AG08395 (cell line): Measurements from ENCODE around the gene GTSE1.
A peak's percentile ranks its signal among the peaks of the same experiment; 100 is the strongest.
"Not testable (repeated sequence)": the region's sequence is repeated elsewhere in the genome, so short reads cannot be mapped to it uniquely, and the experiment has no call there.

Experiments
- DNase-seq: peaks from one replicate; pipeline ENCODE4 v3.0.0; 2012; ENCODE audit warnings: mixed read lengths, low spot score

GTSE1 gene, protein sequence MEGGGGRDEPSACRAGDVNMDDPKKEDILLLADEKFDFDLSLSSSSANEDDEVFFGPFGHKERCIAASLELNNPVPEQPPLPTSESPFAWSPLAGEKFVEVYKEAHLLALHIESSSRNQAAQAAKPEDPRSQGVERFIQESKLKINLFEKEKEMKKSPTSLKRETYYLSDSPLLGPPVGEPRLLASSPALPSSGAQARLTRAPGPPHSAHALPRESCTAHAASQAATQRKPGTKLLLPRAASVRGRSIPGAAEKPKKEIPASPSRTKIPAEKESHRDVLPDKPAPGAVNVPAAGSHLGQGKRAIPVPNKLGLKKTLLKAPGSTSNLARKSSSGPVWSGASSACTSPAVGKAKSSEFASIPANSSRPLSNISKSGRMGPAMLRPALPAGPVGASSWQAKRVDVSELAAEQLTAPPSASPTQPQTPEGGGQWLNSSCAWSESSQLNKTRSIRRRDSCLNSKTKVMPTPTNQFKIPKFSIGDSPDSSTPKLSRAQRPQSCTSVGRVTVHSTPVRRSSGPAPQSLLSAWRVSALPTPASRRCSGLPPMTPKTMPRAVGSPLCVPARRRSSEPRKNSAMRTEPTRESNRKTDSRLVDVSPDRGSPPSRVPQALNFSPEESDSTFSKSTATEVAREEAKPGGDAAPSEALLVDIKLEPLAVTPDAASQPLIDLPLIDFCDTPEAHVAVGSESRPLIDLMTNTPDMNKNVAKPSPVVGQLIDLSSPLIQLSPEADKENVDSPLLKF

DNA sequence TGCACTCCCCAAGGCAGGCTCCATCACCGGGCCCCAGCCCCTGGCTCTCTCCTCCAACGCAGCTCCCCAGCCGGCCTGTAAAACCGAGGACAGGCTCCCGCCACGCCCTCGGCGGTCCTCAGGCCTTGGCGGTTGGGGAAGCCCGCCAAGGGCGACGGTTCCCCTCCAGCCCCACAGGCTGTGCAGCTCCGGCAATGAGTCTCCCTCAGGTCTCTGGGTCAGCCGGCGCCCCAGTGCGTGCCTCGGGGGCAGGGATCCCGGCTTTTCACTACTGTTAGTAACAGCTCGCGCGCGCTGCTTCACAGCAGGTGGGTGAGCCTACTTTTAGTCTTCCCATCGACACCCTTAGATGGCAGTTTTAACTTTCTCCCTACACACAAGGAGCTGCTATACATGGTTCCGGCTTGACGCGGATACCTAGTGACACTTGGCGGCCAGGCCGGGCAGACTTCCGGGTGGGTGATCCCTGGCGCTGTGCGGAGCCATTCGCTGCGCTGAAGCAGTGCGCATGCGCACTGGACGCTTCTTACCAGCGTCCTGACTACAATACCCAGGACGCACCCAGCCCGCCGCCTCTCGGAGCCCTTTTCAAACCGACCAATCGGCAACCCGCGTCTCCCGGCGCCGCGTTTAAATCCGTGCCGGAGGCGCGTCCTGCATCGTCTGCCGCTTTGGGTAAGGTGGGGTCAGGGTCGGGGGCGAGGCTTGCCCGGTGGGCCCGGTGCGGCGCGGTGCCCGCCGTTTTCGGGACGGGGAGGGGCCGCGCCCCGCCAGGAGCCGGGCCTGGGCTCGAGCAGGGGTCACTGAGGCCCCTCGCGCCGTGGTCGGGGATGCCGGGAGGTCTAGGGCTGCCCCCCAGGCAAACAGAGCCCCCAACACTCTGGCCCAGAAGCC lies at the start of gene GTSE1:
Gene GTSE1, plus strand, starts transcription at position 614 of the 894 bp plus-strand sequence. CDS start 531 bp downstream, outside the sequence.
- DNase-seq = peak; percentile 100

DNA sequence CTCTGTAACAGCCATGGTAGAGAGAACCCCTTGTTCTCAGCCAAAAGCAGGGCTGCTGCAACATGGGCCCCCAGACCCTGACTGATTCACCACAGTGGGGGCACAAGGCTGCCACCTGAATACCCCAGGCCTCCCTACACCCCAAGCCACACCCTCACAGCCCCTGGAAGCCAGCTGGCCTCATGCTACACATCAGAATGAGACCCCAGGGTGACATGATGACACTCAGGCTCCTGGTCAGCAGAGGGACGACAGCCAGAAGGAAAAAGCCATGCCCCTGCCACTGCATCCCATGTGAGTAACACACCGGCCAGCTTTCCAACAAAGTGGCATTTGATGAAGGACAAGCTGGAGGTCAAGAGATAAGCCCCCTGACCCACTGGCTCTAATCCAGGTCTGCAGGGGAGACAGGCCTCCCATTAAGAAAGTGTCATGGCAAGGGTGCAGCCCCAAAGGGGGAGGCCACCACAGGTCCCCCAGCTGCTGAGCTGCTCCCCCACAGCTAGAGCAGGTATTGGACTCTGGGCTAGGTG lies 49.2 kb upstream of the GTSE1 start:
- no peak for DNase-seq

DNA sequence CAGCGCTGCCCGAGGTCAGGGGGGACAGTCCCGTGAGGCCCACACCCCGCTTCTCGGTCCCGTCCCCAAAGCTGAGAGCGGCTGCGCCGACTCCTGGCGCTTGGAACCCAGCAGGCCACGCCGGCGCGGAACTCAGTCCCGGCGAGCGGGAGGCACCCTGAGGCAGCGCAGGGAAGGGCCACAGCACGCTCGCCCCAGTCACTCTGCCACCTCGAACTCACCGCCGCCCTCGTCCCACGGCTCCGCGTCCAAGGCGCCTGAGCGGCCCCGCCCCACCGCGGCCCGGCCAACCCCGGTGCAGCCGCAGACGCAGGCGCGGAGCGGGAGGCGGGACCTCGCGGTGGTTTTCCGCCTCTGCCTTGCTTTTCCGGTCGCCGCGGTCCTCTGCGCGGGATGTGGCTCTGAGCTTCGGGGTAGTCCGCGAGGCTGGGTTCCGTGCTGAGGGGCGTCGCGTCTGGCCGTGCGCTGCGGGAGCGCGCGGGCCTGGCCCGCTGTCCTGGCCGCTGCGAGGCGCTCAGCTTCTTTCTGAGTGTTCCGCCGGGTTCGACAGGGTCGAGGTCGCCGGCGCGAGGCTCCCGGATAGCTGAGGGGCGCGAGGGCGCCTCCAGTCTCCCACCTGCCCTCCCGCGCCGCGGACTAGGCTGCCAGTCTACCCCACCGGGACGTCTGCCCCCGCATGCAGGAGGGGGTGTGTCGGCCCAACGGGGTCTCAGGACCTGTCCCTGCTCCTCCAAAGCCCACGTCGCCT lies 46.5 kb upstream of the GTSE1 start, which contains the start of gene CDPF1:
Gene CDPF1, minus strand, starts transcription at position 259 of the 748 bp plus-strand sequence. CDS start 2,009 bp downstream, outside the sequence.
- peak; percentile 97 for DNase-seq

DNA sequence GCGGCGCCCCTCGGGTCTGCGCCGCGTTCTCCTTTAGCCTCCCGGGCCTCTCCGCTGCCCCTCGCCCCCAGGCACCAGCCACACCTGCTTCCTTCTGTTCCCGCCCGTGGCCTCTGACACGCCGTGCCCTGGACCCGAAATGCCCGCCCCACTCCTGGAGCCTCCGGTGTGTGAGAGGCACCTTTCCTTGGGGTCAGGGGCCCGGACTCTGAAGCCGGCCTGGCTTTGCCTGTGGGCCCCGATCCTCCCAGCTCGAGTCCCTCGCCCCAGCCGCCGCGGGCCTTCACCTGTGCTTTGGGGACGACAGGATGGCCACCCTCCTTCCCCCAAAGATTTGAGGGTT lies 45.9 kb upstream of the GTSE1 start:
- no peak for DNase-seq

DNA sequence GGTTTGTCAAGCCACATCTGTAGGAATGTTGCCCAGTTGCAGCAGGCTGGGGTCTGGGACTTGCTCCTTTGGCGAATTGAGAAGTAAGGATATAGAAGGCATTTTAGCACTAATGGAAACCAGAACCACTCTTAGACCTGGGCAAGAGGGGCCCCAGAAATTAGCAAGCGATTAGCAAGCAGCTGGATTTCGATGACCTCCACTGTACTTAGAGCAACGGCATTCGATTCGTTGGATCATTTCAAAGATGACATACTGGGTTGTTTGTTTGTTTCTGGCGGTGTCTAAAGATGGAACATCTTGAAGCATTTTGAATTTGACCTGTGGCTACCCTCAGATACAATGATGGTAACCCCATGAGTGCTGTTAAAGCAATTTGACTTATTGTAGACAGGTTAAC lies 45.4 kb upstream of the GTSE1 start:
- DNase-seq = no peak

DNA sequence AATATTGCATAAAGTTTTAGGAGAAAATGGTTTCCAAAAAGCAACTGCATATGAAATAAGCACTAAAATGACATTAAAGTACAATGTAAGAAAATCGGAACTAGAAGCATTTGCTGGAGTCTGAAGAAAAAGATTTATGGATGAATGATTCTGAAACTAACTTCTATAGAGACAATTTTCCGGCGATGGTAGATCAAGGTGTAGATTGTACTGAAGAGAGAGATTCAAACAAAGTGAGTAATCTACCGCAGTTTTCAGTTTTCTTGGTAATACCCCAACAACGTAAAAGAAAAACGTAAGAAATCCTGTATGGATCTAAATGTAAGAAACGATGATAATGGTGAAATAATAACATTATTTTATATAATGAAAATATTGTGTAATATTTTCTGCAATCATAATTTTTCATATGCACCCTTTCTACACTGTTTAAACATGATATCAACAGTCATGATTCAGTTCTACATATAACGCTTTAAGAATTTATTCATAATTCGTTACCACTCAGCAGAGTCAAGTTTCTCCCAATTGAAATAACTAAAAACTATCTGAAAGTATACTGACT lies 44.8 kb upstream of the GTSE1 start:
- no peak for DNase-seq

DNA sequence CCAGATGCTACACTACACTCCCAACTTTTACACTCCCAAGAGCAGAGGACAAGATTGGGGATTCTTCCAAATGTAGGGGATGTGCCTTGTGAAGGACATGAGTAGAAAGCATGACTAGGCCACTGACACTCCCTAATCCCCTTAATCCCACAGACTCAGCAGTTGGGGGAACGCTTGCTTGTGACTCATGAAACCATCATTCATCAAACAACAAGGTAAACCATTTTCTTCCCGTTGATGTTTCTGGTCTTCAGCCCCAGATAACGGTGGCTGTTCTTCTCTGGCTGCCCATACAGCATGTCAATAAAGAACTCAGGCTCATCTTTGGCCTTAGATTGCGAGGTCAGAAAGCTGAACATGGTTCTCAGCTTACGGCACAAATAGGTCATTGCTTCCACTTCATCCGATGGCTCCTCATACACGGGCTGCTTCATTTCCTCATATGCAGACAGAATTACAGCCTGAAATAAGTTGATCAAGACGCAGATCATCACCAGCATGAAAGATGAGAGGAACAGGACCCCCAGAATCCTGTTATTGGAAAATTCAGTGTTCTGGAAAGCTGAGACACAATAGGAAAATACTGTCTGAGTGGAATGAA lies 40.2 kb upstream of the GTSE1 start:
- no peak for DNase-seq

DNA sequence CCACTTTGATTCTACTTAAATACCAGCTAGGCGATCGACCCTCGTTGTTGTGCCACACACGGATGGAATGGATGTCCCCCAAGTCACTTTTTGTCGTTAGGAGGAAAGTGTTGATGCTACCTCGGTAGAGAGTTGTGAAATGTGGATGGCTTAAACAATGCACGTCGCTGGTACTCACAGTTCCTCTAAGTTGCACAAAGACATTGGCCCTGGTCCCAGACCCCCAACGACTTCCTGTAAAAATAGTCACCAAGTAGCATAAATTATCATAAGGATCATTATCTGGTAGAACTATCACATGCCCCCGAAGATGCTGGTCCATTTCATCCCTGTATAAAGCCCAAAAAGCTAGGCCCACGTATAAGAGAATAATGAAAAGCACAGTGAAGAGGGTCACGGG lies 37.3 kb upstream of the GTSE1 start:
- DNase-seq = no peak

DNA sequence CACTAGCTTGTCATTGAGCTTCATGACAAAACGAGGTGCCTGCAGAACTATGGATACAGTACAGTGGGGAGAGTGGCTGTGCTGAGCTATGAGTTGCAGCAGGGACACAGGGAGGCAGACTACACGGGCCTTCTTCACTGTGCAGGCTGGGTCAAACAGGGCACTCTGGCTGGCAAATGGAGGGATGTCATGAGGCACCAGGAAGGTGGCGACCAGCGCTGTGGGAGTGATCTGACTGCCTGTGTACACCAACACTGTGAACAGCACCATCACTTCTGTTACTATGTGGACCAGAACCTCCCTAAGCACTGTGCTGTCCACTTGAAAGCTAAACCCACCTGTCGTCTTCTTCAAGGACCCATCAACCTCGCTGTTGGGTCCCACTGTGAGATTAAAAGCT lies 36.6 kb upstream of the GTSE1 start:
- no peak for DNase-seq

DNA sequence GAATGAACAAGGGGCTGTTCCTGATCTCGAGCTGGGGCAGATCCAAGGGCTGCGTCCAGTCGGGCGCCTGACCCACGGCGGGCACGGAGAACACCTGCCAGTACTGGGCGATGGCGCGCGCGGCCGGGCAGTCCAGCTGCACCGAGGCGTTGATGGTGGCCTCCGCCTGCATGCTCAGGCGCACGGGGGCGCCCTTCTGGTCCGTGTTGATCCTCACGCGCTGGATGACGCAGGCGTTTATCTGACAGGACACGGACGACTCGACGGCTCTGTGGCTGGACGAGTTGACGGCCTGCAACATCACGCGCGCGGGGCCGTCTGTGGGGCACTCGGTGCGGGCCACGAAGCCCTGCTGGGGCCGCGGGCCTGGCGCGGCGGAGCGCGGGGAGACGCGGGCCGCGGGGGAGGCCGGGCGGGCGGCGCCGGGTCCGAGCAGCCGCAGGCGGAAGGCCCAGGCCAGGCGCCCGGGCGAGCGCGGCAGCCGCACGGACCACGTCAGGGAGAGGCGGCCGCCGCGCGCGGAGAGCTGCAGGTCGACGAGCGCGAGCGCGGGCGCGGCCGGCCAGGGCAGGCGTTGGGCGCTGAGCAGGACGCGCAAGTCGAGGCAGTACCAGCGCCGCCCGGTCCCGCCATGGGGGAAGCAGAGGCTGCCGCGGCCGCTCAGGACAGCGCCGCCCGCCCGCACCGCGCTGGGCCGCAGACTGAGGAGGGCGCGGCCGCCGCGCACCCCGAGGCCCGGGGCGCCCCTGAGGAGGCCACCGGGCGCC lies 34.0 kb upstream of the GTSE1 start:
- no peak for DNase-seq

DNA sequence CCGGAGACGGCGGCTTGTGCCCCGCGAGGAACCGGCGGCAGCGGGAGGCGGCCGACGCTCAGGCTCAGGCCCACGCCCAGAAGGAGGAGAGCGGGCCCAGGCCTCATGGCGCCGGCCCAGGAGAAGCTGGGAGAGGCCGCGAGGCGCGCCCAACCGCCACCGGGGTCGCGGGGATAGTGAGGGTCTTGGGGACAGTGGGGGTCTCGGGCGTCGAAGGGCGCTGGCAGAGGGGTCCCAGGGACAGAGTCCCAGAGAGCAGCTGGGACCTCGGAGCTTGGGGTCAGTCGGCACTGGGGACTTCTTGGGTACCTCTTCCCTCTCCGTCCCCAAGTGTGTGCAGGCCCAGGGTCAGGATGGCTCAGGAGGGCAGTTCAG lies 33.5 kb upstream of the GTSE1 start, which contains the start of gene PKDREJ:
Gene PKDREJ, minus strand, starts transcription at position 128 of the 375 bp plus-strand sequence. Its CDS starts 21 bp downstream, at position 107.
- no peak for DNase-seq

DNA sequence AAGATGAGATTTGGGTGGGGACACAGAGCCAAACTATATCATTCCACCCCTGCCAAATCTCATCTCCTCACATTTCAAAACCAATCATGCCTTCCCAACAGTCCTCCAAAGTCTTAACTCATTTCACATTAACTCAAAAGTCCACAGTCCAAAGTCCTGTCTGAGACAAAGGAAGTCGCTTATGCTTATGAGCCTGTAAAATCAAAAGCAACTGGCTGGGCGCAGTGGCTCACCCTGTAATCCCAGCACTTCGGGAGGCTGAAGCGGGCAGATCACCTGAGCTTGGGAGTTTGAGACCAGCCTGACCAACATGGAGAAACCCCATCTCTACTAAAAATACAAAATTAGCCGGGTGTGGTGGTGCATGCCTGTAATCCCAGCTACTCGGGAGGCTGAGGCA lies 32.1 kb upstream of the GTSE1 start:
- not testable (repeated sequence) for DNase-seq

DNA sequence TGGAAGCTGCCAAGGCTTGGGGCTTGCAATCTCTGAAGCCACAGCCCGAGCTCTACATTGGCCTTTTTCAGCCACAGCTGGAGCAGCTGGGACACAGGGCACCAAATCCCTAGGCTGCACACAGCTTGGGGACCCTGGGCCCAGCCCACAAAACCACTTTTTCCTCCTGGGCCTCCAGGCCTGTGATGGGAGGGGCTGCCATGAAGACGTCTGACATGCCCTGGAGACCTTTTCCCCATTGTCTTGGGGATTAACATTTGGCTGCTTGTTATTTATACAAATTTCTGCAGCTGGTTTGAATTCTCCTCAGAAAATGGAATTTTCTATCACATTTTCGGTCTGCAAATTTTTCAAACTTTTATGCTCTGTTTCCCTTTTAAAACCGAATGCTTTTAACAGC lies 31.0 kb upstream of the GTSE1 start:
- not testable (repeated sequence) for DNase-seq

DNA sequence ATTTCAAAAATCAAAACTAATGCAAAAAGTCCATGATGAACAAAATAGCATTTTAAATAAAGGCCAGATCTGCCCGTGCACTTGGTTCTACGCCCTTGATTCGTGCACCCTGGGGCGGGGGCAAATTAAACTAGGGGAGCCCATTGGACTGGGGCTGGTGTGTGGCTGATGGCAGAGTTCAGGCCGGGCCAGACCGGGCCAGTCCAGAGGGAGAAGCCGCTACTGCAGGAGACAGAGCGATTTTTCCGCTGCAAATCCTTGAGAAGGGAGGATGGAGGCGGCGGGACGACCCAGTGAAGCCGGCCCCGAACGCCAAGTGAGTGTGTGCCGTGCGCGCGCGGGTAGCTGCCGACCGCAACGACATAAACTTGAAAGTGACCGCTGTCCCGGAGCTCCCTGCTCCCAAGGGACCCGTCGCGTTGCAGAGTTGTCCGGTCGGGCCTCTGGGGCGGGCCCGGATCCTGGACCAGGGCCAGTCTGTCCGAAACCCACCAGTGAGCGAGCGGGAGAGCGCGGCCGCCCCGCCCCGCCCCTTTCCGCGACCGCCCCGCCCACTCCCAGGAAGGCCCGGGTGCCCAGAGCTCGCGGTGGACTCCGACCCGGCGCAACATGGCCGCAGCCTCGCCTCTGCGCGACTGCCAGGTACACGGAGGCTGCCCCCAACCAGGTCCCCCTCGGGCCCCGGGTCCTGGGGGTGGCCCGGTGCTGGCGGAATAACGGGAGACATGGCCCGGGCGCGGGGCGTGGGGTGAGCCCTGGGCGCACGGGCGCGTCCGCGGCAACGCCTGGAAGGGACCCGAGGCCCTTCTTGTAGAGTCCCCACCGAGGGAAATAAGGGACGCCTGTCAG lies 29.0 kb upstream of the GTSE1 start, which contains the start of gene TTC38:
Gene TTC38, plus strand, starts transcription at position 578 of the 849 bp plus-strand sequence. Its CDS starts 32 bp downstream, at position 610.
- peak; percentile 98 for DNase-seq

DNA sequence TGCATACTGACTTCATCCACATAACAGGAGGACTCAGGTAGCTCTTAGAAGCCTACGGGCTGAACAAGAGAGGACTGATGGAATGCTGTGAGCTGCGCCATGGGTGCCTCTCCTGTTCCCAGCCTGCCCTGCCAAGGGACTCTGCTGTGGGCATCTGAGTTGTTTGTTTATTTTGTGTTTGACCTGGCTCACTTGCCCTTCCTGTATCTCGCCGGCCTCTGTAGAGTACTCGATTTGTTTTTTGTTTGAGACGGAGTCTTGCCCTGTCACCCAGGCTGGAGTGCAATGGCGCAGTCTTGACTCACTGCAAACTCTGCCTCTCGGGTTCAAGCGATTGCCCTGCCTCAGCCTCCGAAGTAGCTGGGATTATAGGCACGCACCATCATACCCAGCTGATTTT lies 27.1 kb upstream of the GTSE1 start:
- DNase-seq = no peak

DNA sequence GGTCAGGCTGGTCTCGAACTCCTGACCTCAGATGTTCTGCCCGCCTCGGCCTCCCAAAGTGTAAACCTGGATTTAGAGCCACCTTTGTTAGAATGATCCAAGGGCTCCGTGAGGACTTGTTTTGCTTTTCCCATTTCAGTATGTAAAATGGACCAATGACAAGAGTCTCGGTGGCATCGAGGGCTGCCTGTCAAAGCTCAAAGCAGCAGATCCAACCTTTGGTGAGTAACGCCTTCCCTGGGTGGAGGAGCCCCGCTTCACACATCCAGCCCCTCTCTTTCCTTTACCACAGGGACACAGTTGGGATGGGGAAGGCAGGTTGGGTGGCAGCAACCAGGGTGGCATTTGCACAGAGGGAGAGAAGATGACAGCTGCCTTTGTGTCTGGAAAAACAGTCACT lies 24.5 kb upstream of the GTSE1 start:
- no peak for DNase-seq

DNA sequence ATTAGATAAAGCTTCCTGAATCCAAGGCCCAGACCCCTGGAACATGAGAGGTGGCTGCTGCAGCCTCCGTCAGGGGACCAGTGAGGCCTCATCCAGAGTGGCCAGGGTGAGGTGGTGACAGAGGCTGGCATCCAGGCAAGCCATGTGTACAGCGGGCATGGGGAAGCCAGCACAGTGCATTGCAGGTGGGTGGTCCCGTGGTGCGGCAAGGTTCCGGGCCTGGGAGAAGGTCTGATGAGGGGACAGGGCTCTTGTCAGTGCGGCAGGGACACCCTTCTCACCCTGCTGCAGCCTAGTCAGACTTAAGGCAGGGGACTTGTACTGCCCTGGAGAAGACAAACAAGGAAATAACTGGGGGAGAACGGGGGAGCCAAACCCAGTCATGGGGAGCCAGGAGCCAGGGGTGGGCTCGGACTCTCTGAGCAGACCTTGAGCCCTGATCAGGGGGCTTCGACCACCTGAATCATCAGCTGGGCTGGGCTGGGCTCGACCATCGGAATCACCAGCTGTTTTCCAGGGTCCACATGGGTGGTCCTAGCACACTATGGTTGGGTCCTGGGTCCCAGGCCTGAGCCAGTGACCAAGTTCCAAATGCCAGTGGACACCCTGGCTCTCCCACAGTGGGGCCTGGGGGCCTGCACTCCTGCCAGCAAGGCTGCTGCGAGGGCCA lies 23.8 kb upstream of the GTSE1 start:
- DNase-seq = no peak
